ENCODE measurements around the gene ZNF618. TPM values are rescaled to one million over a fixed set of nuclear protein-coding genes. Genes with fewer than 3 reads are reported as not detected.

Gene ZNF618
- total RNA-seq, 1 donor from 2014 or later: 51.5 TPM

- Mint-ChIP-seq H3K27me3 (peaks cover 4% of the 10 kb centered on the region), H3K36me3 (peaks cover 9% of the 10 kb centered on the region), H3K4me3 (no peak overlapping the region), H3K9me3 (peaks cover 4% of the 10 kb centered on the region), H3K4me1 (ENCODE audit: unreplicated experiment) (peaks cover 16% of the 10 kb centered on the region), H3K27ac (no peak overlapping the region)
- TF ChIP-seq CTCF (conservative IDR thresholded peaks at IDR 0.05): no peak
- peak; percentile 36 for DNase-seq (ENCODE audit: extremely low spot score, unreplicated experiment)
These were observed 184.0 kb downstream of the ZNF618 start for GRCh38 chr9:114060070-114060469.

- TF ChIP-seq CTCF (conservative IDR thresholded peaks at IDR 0.05): no peak
- Mint-ChIP-seq H3K4me1 (ENCODE audit: unreplicated experiment) (peaks cover 16% of the 10 kb centered on the region), H3K27ac (no peak overlapping the region), H3K4me3 (no peak overlapping the region), H3K9me3 (peaks cover 4% of the 10 kb centered on the region), H3K27me3 (peaks cover 4% of the 10 kb centered on the region), H3K36me3 (peaks cover 9% of the 10 kb centered on the region)
- DNase-seq (ENCODE audit: extremely low spot score, unreplicated experiment): no peak
These were observed 184.6 kb downstream of the ZNF618 start for GRCh38 chr9:114060711-114061110.

GRCh38 chr9:114061292-114061691 is 185.2 kb downstream of the ZNF618 start:
- DNase-seq (ENCODE audit: extremely low spot score, unreplicated experiment): peak; percentile 54
- Mint-ChIP-seq H3K27ac (no peak overlapping the region), H3K36me3 (peaks cover 9% of the 10 kb centered on the region), H3K4me1 (ENCODE audit: unreplicated experiment) (peaks cover 16% of the 10 kb centered on the region), H3K27me3 (peaks cover 4% of the 10 kb centered on the region), H3K9me3 (peaks cover 4% of the 10 kb centered on the region), H3K4me3 (no peak overlapping the region)
- TF ChIP-seq CTCF (conservative IDR thresholded peaks at IDR 0.05): no peak

- peaks cover 8% of the 10 kb centered on the region for H3K36me3 Mint-ChIP-seq
- peaks cover 4% of the 10 kb centered on the region for H3K9me3 Mint-ChIP-seq
- H3K4me3 Mint-ChIP-seq: no peak overlapping the region
- peak; percentile 31 for DNase-seq (ENCODE audit: extremely low spot score, unreplicated experiment)
- peaks cover 16% of the 10 kb centered on the region for H3K4me1 Mint-ChIP-seq (ENCODE audit: unreplicated experiment)
- TF ChIP-seq CTCF (conservative IDR thresholded peaks at IDR 0.05): no peak
- H3K27me3 Mint-ChIP-seq: peaks cover 8% of the 10 kb centered on the region
- H3K27ac Mint-ChIP-seq: no peak overlapping the region
These were observed 185.8 kb downstream of the ZNF618 start for GRCh38 chr9:114061830-114062474.

GRCh38 chr9:114065304-114065703 is 189.2 kb downstream of the ZNF618 start:
- Mint-ChIP-seq H3K9me3 (peaks cover 4% of the 10 kb centered on the region), H3K36me3 (no peaks in the 10 kb centered on the region), H3K4me3 (no peak overlapping the region), H3K4me1 (ENCODE audit: unreplicated experiment) (peaks cover 3% of the 10 kb centered on the region), H3K27ac (no peak overlapping the region), H3K27me3 (peaks cover 8% of the 10 kb centered on the region)
- TF ChIP-seq CTCF (conservative IDR thresholded peaks at IDR 0.05): no peak
- peak; percentile 15 for DNase-seq (ENCODE audit: extremely low spot score, unreplicated experiment)

All from type B pancreatic cell (in vitro differentiated cells).